ENCODE results near the gene THAP5.

DNA sequence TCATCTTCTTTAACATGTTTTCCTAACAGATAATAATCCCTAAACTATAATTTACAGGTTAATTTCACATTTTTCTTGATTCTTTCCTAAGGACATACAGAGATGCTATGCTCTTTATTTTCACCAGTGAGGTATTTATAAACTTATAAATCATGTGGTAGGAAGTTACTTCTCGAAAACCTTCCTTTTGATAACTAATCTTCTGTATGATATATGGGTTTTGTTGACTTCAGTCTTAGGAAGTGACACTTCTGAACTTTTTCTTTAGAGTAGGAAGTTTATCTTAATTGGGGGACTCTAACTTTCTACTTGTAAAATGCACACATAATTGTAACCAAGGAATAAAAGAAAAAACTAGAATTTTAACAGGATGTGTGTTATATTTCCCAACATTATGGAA, 33.8 kb downstream of the THAP5 start:
- TF ChIP-seq, protein P1, sequence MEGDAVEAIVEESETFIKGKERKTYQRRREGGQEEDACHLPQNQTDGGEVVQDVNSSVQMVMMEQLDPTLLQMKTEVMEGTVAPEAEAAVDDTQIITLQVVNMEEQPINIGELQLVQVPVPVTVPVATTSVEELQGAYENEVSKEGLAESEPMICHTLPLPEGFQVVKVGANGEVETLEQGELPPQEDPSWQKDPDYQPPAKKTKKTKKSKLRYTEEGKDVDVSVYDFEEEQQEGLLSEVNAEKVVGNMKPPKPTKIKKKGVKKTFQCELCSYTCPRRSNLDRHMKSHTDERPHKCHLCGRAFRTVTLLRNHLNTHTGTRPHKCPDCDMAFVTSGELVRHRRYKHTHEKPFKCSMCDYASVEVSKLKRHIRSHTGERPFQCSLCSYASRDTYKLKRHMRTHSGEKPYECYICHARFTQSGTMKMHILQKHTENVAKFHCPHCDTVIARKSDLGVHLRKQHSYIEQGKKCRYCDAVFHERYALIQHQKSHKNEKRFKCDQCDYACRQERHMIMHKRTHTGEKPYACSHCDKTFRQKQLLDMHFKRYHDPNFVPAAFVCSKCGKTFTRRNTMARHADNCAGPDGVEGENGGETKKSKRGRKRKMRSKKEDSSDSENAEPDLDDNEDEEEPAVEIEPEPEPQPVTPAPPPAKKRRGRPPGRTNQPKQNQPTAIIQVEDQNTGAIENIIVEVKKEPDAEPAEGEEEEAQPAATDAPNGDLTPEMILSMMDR (IDR thresholded peaks at IDR 0.05): no peak
- TF ChIP-seq ZFX (IDR thresholded peaks at IDR 0.05; ENCODE audit: borderline replicate concordance): no peak
